ENCODE data around the gene DUOX1.

Gene DUOX1

GRCh38 chr15:45198337-45199135, 68.7 kb downstream of the DUOX1 start:
- peak; percentile 90 for DNase-seq

DNA sequence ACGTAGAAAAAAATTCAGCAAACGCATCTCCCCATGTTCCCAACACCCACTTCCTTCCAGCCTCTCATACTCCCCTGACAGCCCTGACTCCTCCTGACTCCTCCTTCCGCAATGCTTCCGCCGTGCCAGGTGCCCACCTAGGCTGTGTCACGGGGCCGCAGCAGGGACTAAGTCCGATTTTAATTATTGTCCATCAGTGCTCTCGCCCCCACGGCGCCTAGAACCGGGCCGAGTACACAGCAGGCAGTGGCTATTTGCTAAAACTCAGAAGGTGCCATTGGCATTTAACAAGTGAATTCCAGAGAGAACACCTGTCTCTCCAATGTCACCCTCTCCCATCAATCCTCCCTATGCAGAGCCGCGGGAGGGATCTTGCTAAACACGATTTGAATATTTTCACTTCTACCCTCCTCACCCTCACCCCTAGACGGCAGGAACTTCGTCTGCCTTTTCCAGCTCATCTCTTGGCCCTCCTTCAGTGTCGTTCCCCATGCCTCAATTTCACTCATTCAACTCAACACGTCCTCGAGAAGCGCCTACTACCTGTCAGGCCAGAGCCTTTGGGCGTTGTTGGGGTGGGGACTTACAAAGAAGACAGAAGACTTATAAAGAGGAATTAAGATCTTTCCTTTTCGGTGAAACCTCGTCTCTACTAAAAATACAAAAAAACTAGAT, 69.5 kb downstream of the DUOX1 start:
- peak; percentile 14 for DNase-seq

DNA sequence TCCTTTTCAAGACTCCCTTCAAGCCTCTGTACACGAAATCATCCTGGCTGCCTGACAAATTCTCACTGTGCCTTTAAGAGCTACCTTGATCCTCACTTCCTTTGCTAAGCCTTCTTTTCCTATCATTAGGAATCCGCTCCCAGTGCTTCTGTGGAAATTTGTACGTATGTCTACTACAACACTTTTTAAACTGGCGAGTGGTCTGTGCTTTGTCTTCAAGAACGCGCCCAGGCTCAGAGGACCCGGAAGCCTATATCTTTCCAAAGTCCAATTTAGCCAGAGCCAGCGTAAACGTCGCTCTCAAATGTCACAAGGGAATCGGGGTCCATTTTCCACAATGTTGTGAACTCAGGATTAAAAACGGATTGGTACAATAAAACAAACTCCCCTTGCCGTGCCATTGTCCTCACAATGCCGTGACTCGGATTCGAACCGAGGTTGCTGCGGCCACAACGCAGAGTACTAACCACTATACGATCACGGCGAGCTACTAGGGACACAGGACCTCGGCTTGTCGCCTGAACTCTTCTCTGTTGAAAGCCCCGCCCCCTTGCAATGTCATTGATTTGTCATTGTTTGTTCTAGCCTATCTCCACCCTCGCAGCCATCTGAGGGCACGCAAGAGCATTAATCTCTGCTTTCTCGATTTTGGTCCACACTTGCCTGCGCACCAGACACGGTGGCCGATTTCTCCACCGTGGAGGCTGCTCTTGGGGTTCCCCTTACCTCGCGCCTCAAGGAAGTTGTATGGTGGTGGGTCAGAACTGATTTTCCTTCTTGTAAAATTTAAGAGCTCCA, 70.4 kb downstream of the DUOX1 start:
- peak; percentile 95 for DNase-seq

GRCh38 chr15:45200799-45201556, 71.2 kb downstream of the DUOX1 start:
- DNase-seq, result peak; percentile 86

DNA sequence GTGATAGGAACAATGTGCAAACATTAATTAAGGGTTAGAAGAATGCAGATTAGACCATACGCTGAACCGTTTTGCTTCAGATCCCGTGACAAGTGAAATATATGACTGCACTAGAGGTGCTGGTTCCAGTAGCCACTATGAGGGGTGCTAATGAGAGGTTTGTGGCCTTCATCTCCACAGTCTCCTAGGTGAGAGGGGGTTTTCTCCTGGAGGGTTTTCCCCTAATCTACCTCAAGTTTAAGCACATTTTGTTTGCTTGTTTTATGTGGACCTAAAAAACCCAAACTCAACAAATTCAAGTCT, 71.7 kb downstream of the DUOX1 start:
- no peak for DNase-seq

DNA sequence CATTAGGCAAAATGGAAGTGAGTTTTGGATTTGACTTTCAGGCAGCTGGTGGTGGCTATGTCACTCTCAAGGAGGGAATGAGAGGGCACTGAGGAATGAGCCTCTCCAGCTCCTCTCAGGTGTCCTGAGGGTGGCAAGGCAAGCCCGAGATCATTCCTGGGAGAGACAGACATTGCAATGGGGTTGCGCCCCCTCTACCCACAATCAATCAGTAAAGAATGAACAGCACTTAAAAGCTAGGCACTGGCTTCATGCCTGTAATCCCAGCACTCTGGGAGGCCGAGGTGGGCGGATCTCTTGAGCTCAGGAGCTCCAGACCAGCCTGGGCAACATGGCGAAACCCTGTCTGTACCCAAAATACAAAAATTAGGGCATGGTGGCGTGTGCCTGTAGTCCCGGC, 72.1 kb downstream of the DUOX1 start:
- DNase-seq, result no peak

GRCh38 chr15:45203182-45203581, 73.4 kb downstream of the DUOX1 start:
- no peak for DNase-seq

- DNase-seq, result peak; percentile 65
Measured at GRCh38 chr15:45205192-45205591, 75.4 kb downstream of the DUOX1 start.

GRCh38 chr15:45212493-45212892, 82.7 kb downstream of the DUOX1 start:
- DNase-seq, result no peak

All from NCI-H1694 (cell line).